ENCODE data around the gene BBS9. TPM values are rescaled to one million over a fixed set of nuclear protein-coding genes. Genes with fewer than 3 reads are reported as not detected.

The BBS9 gene
- polyA plus RNA-seq, 2 donors: 2.6 to 3.7 TPM

- H3K36me3 ChIP-seq (ENCODE audit: control insufficient read depth in 2 of 2, insufficient read depth in 2 of 2, low read length in 1 of 2): no peaks in the 10 kb centered on the region
- 81 to 87% methylated on average over 2 of the region's 2 CpGs for WGBS, 2 donors
- no peak overlapping the region for H3K27ac ChIP-seq (ENCODE audit: low read depth in 2 of 2, low read length in 1 of 2)
- no peaks in the 10 kb centered on the region for H3K9me3 ChIP-seq (ENCODE audit: control insufficient read depth in 2 of 2, insufficient read depth in 1 of 2, low read depth in 1 of 2, low read length in 1 of 2)
- no peaks in the 10 kb centered on the region for H3K27me3 ChIP-seq (ENCODE audit: control insufficient read depth in 1 of 2, insufficient read depth in 2 of 2, low read length in 2 of 2)
- H3K4me3 ChIP-seq (ENCODE audit: low read depth in 1 of 2, low read length in 2 of 2): no peak overlapping the region
- H3K4me1 ChIP-seq (ENCODE audit: control insufficient read depth in 2 of 2, insufficient read depth in 2 of 2, low read length in 1 of 2): no peaks in the 10 kb centered on the region
These were observed 497.5 kb downstream of the BBS9 start for GRCh38 chr7:33626869-33627268.

- 71 to 74% methylated on average over 3 of the region's 3 CpGs for WGBS, 2 donors
- Histone ChIP-seq H3K4me3 (ENCODE audit: low read depth in 1 of 2, low read length in 2 of 2) (no peak overlapping the region), H3K9me3 (ENCODE audit: control insufficient read depth in 2 of 2, insufficient read depth in 1 of 2, low read depth in 1 of 2, low read length in 1 of 2) (no peaks in the 10 kb centered on the region), H3K27me3 (ENCODE audit: control insufficient read depth in 1 of 2, insufficient read depth in 2 of 2, low read length in 2 of 2) (no peaks in the 10 kb centered on the region), H3K27ac (ENCODE audit: low read depth in 2 of 2, low read length in 1 of 2) (no peak overlapping the region), H3K36me3 (ENCODE audit: control insufficient read depth in 2 of 2, insufficient read depth in 2 of 2, low read length in 1 of 2) (no peaks in the 10 kb centered on the region), H3K4me1 (ENCODE audit: control insufficient read depth in 2 of 2, insufficient read depth in 2 of 2, low read length in 1 of 2) (no peaks in the 10 kb centered on the region)
These were observed 498.4 kb downstream of the BBS9 start for GRCh38 chr7:33627741-33628140.

GRCh38 chr7:33628894-33629293, 499.5 kb downstream of the BBS9 start:
- Histone ChIP-seq H3K27me3 (ENCODE audit: control insufficient read depth in 1 of 2, insufficient read depth in 2 of 2, low read length in 2 of 2) (no peaks in the 10 kb centered on the region), H3K9me3 (ENCODE audit: control insufficient read depth in 2 of 2, insufficient read depth in 1 of 2, low read depth in 1 of 2, low read length in 1 of 2) (no peaks in the 10 kb centered on the region), H3K4me1 (ENCODE audit: control insufficient read depth in 2 of 2, insufficient read depth in 2 of 2, low read length in 1 of 2) (no peaks in the 10 kb centered on the region), H3K27ac (ENCODE audit: low read depth in 2 of 2, low read length in 1 of 2) (no peak overlapping the region), H3K36me3 (ENCODE audit: control insufficient read depth in 2 of 2, insufficient read depth in 2 of 2, low read length in 1 of 2) (no peaks in the 10 kb centered on the region), H3K4me3 (ENCODE audit: low read depth in 1 of 2, low read length in 2 of 2) (no peak overlapping the region)
- WGBS, 2 donors: 79 to 82% methylated on average over 2 of the region's 2 CpGs

- Histone ChIP-seq H3K27me3 (ENCODE audit: control insufficient read depth in 1 of 2, insufficient read depth in 2 of 2, low read length in 2 of 2) (no peaks in the 10 kb centered on the region), H3K4me3 (ENCODE audit: low read depth in 1 of 2, low read length in 2 of 2) (no peak overlapping the region), H3K27ac (ENCODE audit: low read depth in 2 of 2, low read length in 1 of 2) (no peak overlapping the region), H3K9me3 (ENCODE audit: control insufficient read depth in 2 of 2, insufficient read depth in 1 of 2, low read depth in 1 of 2, low read length in 1 of 2) (no peaks in the 10 kb centered on the region), H3K4me1 (ENCODE audit: control insufficient read depth in 2 of 2, insufficient read depth in 2 of 2, low read length in 1 of 2) (no peaks in the 10 kb centered on the region), H3K36me3 (ENCODE audit: control insufficient read depth in 2 of 2, insufficient read depth in 2 of 2, low read length in 1 of 2) (no peaks in the 10 kb centered on the region)
- WGBS, 2 donors: 86 to 87% methylated on average over 4 of the region's 4 CpGs
These were observed 501.0 kb downstream of the BBS9 start for GRCh38 chr7:33630359-33630758.

GRCh38 chr7:33632322-33632721, 503.0 kb downstream of the BBS9 start:
- Histone ChIP-seq H3K27ac (ENCODE audit: low read depth in 2 of 2, low read length in 1 of 2) (no peak overlapping the region), H3K27me3 (ENCODE audit: control insufficient read depth in 1 of 2, insufficient read depth in 2 of 2, low read length in 2 of 2) (no peaks in the 10 kb centered on the region), H3K4me3 (ENCODE audit: low read depth in 1 of 2, low read length in 2 of 2) (no peak overlapping the region), H3K36me3 (ENCODE audit: control insufficient read depth in 2 of 2, insufficient read depth in 2 of 2, low read length in 1 of 2) (no peaks in the 10 kb centered on the region), H3K9me3 (ENCODE audit: control insufficient read depth in 2 of 2, insufficient read depth in 1 of 2, low read depth in 1 of 2, low read length in 1 of 2) (no peaks in the 10 kb centered on the region), H3K4me1 (ENCODE audit: control insufficient read depth in 2 of 2, insufficient read depth in 2 of 2, low read length in 1 of 2) (no peaks in the 10 kb centered on the region)
- 94 to 95% methylated on average over 24 of the region's 24 CpGs for WGBS, 2 donors

- H3K9me3 ChIP-seq (ENCODE audit: control insufficient read depth in 2 of 2, insufficient read depth in 1 of 2, low read depth in 1 of 2, low read length in 1 of 2): no peaks in the 10 kb centered on the region
- no peaks in the 10 kb centered on the region for H3K4me1 ChIP-seq (ENCODE audit: control insufficient read depth in 2 of 2, insufficient read depth in 2 of 2, low read length in 1 of 2)
- 87 to 88% methylated on average over 6 of the region's 6 CpGs for WGBS, 2 donors
- H3K36me3 ChIP-seq (ENCODE audit: control insufficient read depth in 2 of 2, insufficient read depth in 2 of 2, low read length in 1 of 2): no peaks in the 10 kb centered on the region
- H3K27me3 ChIP-seq (ENCODE audit: control insufficient read depth in 1 of 2, insufficient read depth in 2 of 2, low read length in 2 of 2): no peaks in the 10 kb centered on the region
- H3K27ac ChIP-seq (ENCODE audit: low read depth in 2 of 2, low read length in 1 of 2): no peak overlapping the region
- H3K4me3 ChIP-seq (ENCODE audit: low read depth in 1 of 2, low read length in 2 of 2): no peak overlapping the region
These were observed 503.6 kb downstream of the BBS9 start for GRCh38 chr7:33632840-33633525.

DNA sequence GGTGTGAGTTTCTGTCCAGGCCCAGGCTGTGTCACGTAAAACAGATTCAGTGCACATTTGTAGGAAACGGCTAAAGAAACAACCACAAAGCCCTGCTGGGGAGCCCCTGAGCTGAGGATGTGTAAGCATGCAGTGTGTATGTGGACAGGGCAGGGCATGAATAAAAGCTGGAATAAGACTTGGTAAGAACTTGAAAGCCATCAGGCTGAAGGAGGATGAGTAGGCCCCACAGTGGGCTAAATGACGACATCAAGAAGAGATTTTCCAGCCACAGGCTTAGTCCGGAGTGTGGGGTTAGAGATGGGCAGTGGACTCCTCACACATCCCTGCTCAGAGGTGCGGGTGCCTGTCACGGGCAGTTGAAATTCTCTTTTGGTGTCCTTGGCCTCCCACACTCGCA, 505.2 kb downstream of the BBS9 start:
- 83 to 86% methylated on average over 7 of the region's 7 CpGs for WGBS, 2 donors
- no peaks in the 10 kb centered on the region for H3K27me3 ChIP-seq (ENCODE audit: control insufficient read depth in 1 of 2, insufficient read depth in 2 of 2, low read length in 2 of 2)
- no peaks in the 10 kb centered on the region for H3K4me1 ChIP-seq (ENCODE audit: control insufficient read depth in 2 of 2, insufficient read depth in 2 of 2, low read length in 1 of 2)
- no peaks in the 10 kb centered on the region for H3K36me3 ChIP-seq (ENCODE audit: control insufficient read depth in 2 of 2, insufficient read depth in 2 of 2, low read length in 1 of 2)
- H3K4me3 ChIP-seq (ENCODE audit: low read depth in 1 of 2, low read length in 2 of 2): no peak overlapping the region
- H3K9me3 ChIP-seq (ENCODE audit: control insufficient read depth in 2 of 2, insufficient read depth in 1 of 2, low read depth in 1 of 2, low read length in 1 of 2): no peaks in the 10 kb centered on the region
- H3K27ac ChIP-seq (ENCODE audit: low read depth in 2 of 2, low read length in 1 of 2): no peak overlapping the region

DNA sequence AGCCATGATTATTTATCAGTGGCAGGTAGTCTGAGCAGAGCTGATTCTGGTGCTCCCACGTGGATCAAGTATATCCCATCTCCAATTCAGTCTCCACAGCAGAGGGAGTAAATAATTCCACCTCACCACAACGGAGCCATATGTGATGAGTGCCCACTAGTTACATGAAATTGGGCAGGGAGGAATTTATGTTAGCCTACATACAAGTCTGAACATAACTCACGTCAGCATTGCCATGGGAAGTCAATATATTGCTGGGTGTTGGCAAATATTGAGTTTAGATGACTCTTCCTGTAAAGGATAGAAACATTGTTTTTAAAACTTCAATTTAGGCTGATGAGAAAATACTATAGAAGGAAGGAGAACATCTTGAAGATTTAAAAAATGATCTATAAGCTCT, 507.0 kb downstream of the BBS9 start:
- no peak overlapping the region for H3K27ac ChIP-seq (ENCODE audit: low read depth in 2 of 2, low read length in 1 of 2)
- no peaks in the 10 kb centered on the region for H3K4me1 ChIP-seq (ENCODE audit: control insufficient read depth in 2 of 2, insufficient read depth in 2 of 2, low read length in 1 of 2)
- 64 to 71% methylated on average over 3 of the region's 3 CpGs for WGBS, 2 donors
- no peaks in the 10 kb centered on the region for H3K36me3 ChIP-seq (ENCODE audit: control insufficient read depth in 2 of 2, insufficient read depth in 2 of 2, low read length in 1 of 2)
- H3K27me3 ChIP-seq (ENCODE audit: control insufficient read depth in 1 of 2, insufficient read depth in 2 of 2, low read length in 2 of 2): no peaks in the 10 kb centered on the region
- H3K9me3 ChIP-seq (ENCODE audit: control insufficient read depth in 2 of 2, insufficient read depth in 1 of 2, low read depth in 1 of 2, low read length in 1 of 2): no peaks in the 10 kb centered on the region
- no peak overlapping the region for H3K4me3 ChIP-seq (ENCODE audit: low read depth in 1 of 2, low read length in 2 of 2)

DNA sequence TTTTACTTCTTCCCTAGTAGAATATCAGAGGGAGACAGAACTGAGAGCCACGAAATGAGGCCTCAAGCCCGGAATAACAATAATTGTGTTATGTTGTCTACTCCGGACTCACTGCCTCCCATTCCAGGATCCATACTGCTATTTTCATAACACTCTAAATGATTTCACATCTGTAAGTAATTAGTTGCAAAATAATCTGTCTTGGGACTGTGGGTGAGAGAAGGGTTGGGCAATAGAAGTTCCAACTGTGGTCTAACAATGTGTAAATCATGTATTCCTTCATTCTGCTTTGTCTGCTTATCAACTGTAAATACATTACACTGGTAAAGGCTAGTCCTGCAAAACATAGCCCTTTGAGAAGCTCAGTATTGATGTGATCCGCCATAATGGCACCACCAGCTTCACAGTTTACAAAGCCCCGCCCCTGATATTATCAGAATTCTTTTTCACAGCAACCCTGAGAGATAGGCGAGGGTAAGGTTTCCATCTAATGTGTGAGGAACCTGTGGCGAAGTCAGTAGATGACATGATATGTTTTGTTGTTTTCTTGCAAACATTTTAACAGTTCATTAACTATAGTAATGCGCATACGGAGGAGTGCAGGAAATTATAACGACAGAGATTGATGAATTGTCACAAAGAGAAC, 510.3 kb downstream of the BBS9 start:
- Histone ChIP-seq H3K27ac (ENCODE audit: low read depth in 2 of 2, low read length in 1 of 2) (no peak overlapping the region), H3K9me3 (ENCODE audit: control insufficient read depth in 2 of 2, insufficient read depth in 1 of 2, low read depth in 1 of 2, low read length in 1 of 2) (no peaks in the 10 kb centered on the region), H3K4me3 (ENCODE audit: low read depth in 1 of 2, low read length in 2 of 2) (no peak overlapping the region), H3K36me3 (ENCODE audit: control insufficient read depth in 2 of 2, insufficient read depth in 2 of 2, low read length in 1 of 2) (no peaks in the 10 kb centered on the region), H3K4me1 (ENCODE audit: control insufficient read depth in 2 of 2, insufficient read depth in 2 of 2, low read length in 1 of 2) (no peaks in the 10 kb centered on the region), H3K27me3 (ENCODE audit: control insufficient read depth in 1 of 2, insufficient read depth in 2 of 2, low read length in 2 of 2) (no peaks in the 10 kb centered on the region)
- WGBS, 2 donors: 89 to 90% methylated on average over 10 of the region's 10 CpGs

GRCh38 chr7:33640741-33641140, 511.4 kb downstream of the BBS9 start:
- no peak overlapping the region for H3K4me3 ChIP-seq (ENCODE audit: low read depth in 1 of 2, low read length in 2 of 2)
- 84 to 91% methylated on average over 3 of the region's 3 CpGs for WGBS, 2 donors
- H3K4me1 ChIP-seq (ENCODE audit: control insufficient read depth in 2 of 2, insufficient read depth in 2 of 2, low read length in 1 of 2): no peaks in the 10 kb centered on the region
- no peaks in the 10 kb centered on the region for H3K27me3 ChIP-seq (ENCODE audit: control insufficient read depth in 1 of 2, insufficient read depth in 2 of 2, low read length in 2 of 2)
- no peaks in the 10 kb centered on the region for H3K9me3 ChIP-seq (ENCODE audit: control insufficient read depth in 2 of 2, insufficient read depth in 1 of 2, low read depth in 1 of 2, low read length in 1 of 2)
- no peak overlapping the region for H3K27ac ChIP-seq (ENCODE audit: low read depth in 2 of 2, low read length in 1 of 2)
- H3K36me3 ChIP-seq (ENCODE audit: control insufficient read depth in 2 of 2, insufficient read depth in 2 of 2, low read length in 1 of 2): no peaks in the 10 kb centered on the region
